Mesenchymal stem cell (in vitro differentiated cells and primary cell): Measurements from ENCODE around the gene ABHD12B.
"Not testable (repeated sequence)": the region's sequence is repeated elsewhere in the genome, so short reads cannot be mapped to it uniquely, and the experiment has no call there.

Experiments
- DNase-seq: peaks from one replicate; pipeline ENCODE4 v3.0.0-alpha.2; 2013
- H2AFZ ChIP-seq: one replicate; pipeline ENCODE4 v1.6.1; 2013; ENCODE audit warnings: low read depth, mild to moderate bottlenecking, control low read depth, inconsistent platforms, low read length, moderate library complexity
- H2AK5ac ChIP-seq: 2 replicates; pipeline ENCODE4 v1.6.1; 2013; ENCODE audit warnings: low read length, moderate library complexity, mild to moderate bottlenecking, inconsistent platforms; ENCODE audit not compliant: severe bottlenecking
- H2BK120ac ChIP-seq: one replicate; pipeline ENCODE4 v1.6.1; 2013; ENCODE audit warnings: low read depth, mild to moderate bottlenecking, inconsistent platforms, low read length, moderate library complexity
- H2BK12ac ChIP-seq, 2 experiments: one replicate each; pipeline ENCODE4 v1.6.1; 2013; ENCODE audit warnings: inconsistent platforms in 2 of 2, low read length in 2 of 2, mild to moderate bottlenecking in 2 of 2, moderate library complexity in 2 of 2, control low read depth in 1 of 2
- H2BK15ac ChIP-seq: one replicate; pipeline ENCODE4 v1.6.1; 2013; ENCODE audit warnings: mild to moderate bottlenecking, low read depth, inconsistent platforms; ENCODE audit not compliant: poor library complexity, severe bottlenecking
- H2BK5ac ChIP-seq: 2 replicates; pipeline ENCODE4 v1.6.1; 2013; ENCODE audit warnings: low read depth, mild to moderate bottlenecking, low read length, control low read depth, inconsistent platforms; ENCODE audit not compliant: poor library complexity, severe bottlenecking
- H3K14ac ChIP-seq, 2 experiments: one replicate each; pipeline ENCODE4 v1.6.1; 2013; ENCODE audit warnings: inconsistent platforms in 2 of 2, low read length in 2 of 2, control low read depth in 1 of 2, mild to moderate bottlenecking in 1 of 2, moderate library complexity in 1 of 2
- H3K18ac ChIP-seq, 2 experiments: one replicate each; pipeline ENCODE4 v1.6.1; 2013; ENCODE audit warnings: inconsistent platforms in 2 of 2, low read length in 2 of 2, control low read depth in 1 of 2, low read depth in 1 of 2, mild to moderate bottlenecking in 1 of 2
- H3K23ac ChIP-seq, 2 experiments: one replicate each; pipeline ENCODE4 v1.6.1; 2013; ENCODE audit warnings: inconsistent platforms in 2 of 2, low read length in 2 of 2, mild to moderate bottlenecking in 2 of 2, moderate library complexity in 2 of 2, control low read depth in 1 of 2
- H3K27ac ChIP-seq: 2 replicates; pipeline ENCODE4 v1.5.1; 2013; ENCODE audit warnings: mild to moderate bottlenecking, moderate library complexity, low read length, control low read depth, inconsistent platforms; ENCODE audit not compliant: poor library complexity, severe bottlenecking
- H3K27me3 ChIP-seq, 2 experiments: 2 replicates each; pipeline versions ENCODE4 v1.6.1 to v1.7.0; 2013; ENCODE audit warnings: low read length in 2 of 2, mild to moderate bottlenecking in 2 of 2, moderate library complexity in 2 of 2, control low read depth in 1 of 2, inconsistent platforms in 1 of 2; ENCODE audit not compliant: control insufficient read depth in 1 of 2, insufficient read depth in 1 of 2
- H3K36me3 ChIP-seq, 2 experiments: 2 replicates each; pipeline versions ENCODE4 v1.6.1 to v1.7.0; 2013; ENCODE audit warnings: low read length in 2 of 2, control low read depth in 1 of 2, inconsistent platforms in 1 of 2, low read depth in 1 of 2, mild to moderate bottlenecking in 1 of 2; ENCODE audit not compliant: insufficient read depth in 2 of 2, control insufficient read depth in 1 of 2
- H3K4ac ChIP-seq, 2 experiments: one replicate each; pipeline ENCODE4 v1.6.1; 2013; ENCODE audit warnings: inconsistent platforms in 2 of 2, low read length in 2 of 2, mild to moderate bottlenecking in 2 of 2, moderate library complexity in 2 of 2, control low read depth in 1 of 2, low read depth in 1 of 2
- H3K4me1 ChIP-seq: 2 replicates; pipeline ENCODE4 v1.6.1; 2013; ENCODE audit warnings: low read depth, low read length, control low read depth; ENCODE audit not compliant: control insufficient read depth, insufficient read depth
- H3K4me2 ChIP-seq: 2 replicates; pipeline ENCODE4 v1.6.1; 2013; ENCODE audit warnings: low read length, mild to moderate bottlenecking, inconsistent platforms; ENCODE audit not compliant: poor library complexity, severe bottlenecking
- H3K4me3 ChIP-seq, 2 experiments: 2 replicates each; pipeline versions ENCODE4 v1.5.1 to v1.7.0; 2013; ENCODE audit warnings: low read length in 2 of 2, mild to moderate bottlenecking in 2 of 2, control low read depth in 1 of 2, low read depth in 1 of 2; ENCODE audit not compliant: insufficient read depth in 1 of 2
- H3K79me1 ChIP-seq: replicated peaks from 2 replicates; pipeline ENCODE4 v1.6.1; 2013; ENCODE audit warnings: mild to moderate bottlenecking, control low read depth, low read length, inconsistent platforms; ENCODE audit not compliant: poor library complexity, severe bottlenecking
- H3K9ac ChIP-seq: 2 replicates; pipeline ENCODE4 v1.7.0; 2013; ENCODE audit warnings: mild to moderate bottlenecking, low read length, moderate library complexity
- H3K9me3 ChIP-seq: 2 replicates; pipeline ENCODE4 v1.7.0; 2013; ENCODE audit warnings: mild to moderate bottlenecking, low read length; ENCODE audit not compliant: control insufficient read depth
- H4K8ac ChIP-seq: one replicate; pipeline ENCODE4 v1.6.1; 2013; ENCODE audit warnings: inconsistent platforms, mild to moderate bottlenecking, low read length, moderate library complexity
- H4K91ac ChIP-seq: one replicate; pipeline ENCODE4 v1.6.1; 2013; ENCODE audit warnings: mild to moderate bottlenecking, low read length, inconsistent platforms
- WGBS: methylation state at CpG from one replicate; pipeline ENCODE4 v1.1.7; 2013; ENCODE audit warnings: mixed read lengths; 5-methylcytosine and 5-hydroxymethylcytosine counted together

ABHD12B gene

GRCh38 chr14:50917449-50917848 lies 45.6 kb downstream of the ABHD12B start:
- WGBS: 94% methylated on average over 6 of the region's 6 CpGs
- H2AK5ac ChIP-seq: no peak overlapping the region
- H3K27me3 ChIP-seq: no peaks in the 10 kb centered on the region
- no peak overlapping the region for H3K4ac ChIP-seq
- H3K9ac ChIP-seq: no peak overlapping the region
- H3K18ac ChIP-seq: no peak overlapping the region
- DNase-seq: no peak
- no peak overlapping the region for H3K14ac ChIP-seq
- H2BK120ac ChIP-seq: no peak overlapping the region
- H2AFZ ChIP-seq: no peak overlapping the region
- no peak overlapping the region for H2BK5ac ChIP-seq
- H3K23ac ChIP-seq: no peak overlapping the region
- no peak overlapping the region for H3K4me3 ChIP-seq
- no peaks in the 10 kb centered on the region for H3K79me1 ChIP-seq
- H3K27ac ChIP-seq: no peak overlapping the region
- H4K91ac ChIP-seq: no peak overlapping the region
- H3K4me2 ChIP-seq: no peak overlapping the region
- H2BK12ac ChIP-seq: no peak overlapping the region
- no peak overlapping the region for H4K8ac ChIP-seq
- H3K36me3 ChIP-seq: peaks cover 31 to 49% of the 10 kb centered on the region in 2 experiments
- H3K4me1 ChIP-seq: peaks cover 5% of the 10 kb centered on the region
- H3K9me3 ChIP-seq: no peaks in the 10 kb centered on the region
- no peak overlapping the region for H2BK15ac ChIP-seq

DNA sequence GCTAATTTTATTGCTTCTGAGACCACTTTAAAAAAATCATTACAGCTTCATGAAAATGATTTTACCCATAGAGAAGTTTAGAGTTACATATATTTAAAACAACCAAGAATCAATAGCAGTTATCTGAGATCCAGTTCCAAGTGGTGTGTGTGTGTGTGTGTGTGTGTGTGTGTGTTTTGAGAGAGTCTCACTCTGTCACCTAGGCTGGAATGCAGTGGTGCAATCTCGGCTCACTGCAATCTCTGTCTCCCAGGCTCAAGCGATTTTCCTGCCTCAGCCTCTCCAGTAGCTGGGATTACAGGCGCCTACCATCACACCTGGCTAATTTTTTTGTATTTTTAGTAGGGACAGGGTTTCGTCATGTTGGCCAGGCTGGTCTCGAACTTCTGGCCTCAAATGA lies 47.7 kb downstream of the ABHD12B start:
- H4K91ac ChIP-seq, H3K18ac ChIP-seq, H3K27ac ChIP-seq, H2BK5ac ChIP-seq, H2BK15ac ChIP-seq, H3K4ac ChIP-seq, H2BK120ac ChIP-seq, H2BK12ac ChIP-seq, H3K14ac ChIP-seq, H3K27me3 ChIP-seq, H3K79me1 ChIP-seq, H3K9me3 ChIP-seq, DNase-seq, H3K4me2 ChIP-seq, H3K4me3 ChIP-seq, H3K9ac ChIP-seq, H2AFZ ChIP-seq, H3K23ac ChIP-seq, H3K4me1 ChIP-seq, H2AK5ac ChIP-seq, H4K8ac ChIP-seq: not testable (repeated sequence)
- peaks cover 26 to 55% of the 10 kb centered on the region in 2 experiments for H3K36me3 ChIP-seq
- 97% methylated on average over 5 of the region's 5 CpGs for WGBS

- Histone ChIP-seq H2BK12ac (peak overlapping the region in 1 of 2 experiments; percentile 42), H3K14ac (no peak overlapping the region), H3K9me3 (no peaks in the 10 kb centered on the region), H2AFZ (no peak overlapping the region), H2BK5ac (peak overlapping the region; percentile 85), H2BK15ac (peak overlapping the region; percentile 20), H3K27me3 (no peaks in the 10 kb centered on the region), H3K23ac (no peak overlapping the region), H2AK5ac (peak overlapping the region; percentile 50), H4K8ac (peak overlapping the region; percentile 31), H3K4me2 (peak overlapping the region; percentile 44), H3K18ac (peak overlapping the region in 1 of 2 experiments; percentile 72), H3K4me1 (peaks cover 5% of the 10 kb centered on the region), H3K36me3 (peaks cover 21 to 53% of the 10 kb centered on the region in 2 experiments), H4K91ac (peak overlapping the region; percentile 40), H3K9ac (peak overlapping the region; percentile 68), H3K4me3 (no peak overlapping the region), H3K27ac (peak overlapping the region; percentile 95), H2BK120ac (peak overlapping the region; percentile 37), H3K79me1 (peaks cover under 1% of the 10 kb centered on the region), H3K4ac (no peak overlapping the region)
- peak; percentile 77 for DNase-seq
- WGBS: 70% methylated on average over 9 of the region's 9 CpGs
These were observed 48.8 kb downstream of the ABHD12B start for GRCh38 chr14:50920482-50921230.

- no peak overlapping the region for H3K27ac ChIP-seq
- H2BK12ac ChIP-seq: no peak overlapping the region
- no peak overlapping the region for H3K23ac ChIP-seq
- no peak overlapping the region for H3K18ac ChIP-seq
- H2BK120ac ChIP-seq: no peak overlapping the region
- H2AK5ac ChIP-seq: no peak overlapping the region
- H3K4me3 ChIP-seq: no peak overlapping the region
- no peak overlapping the region for H2BK5ac ChIP-seq
- H3K27me3 ChIP-seq: no peaks in the 10 kb centered on the region
- H3K36me3 ChIP-seq: peaks cover 9 to 40% of the 10 kb centered on the region in 2 experiments
- no peak overlapping the region for H2BK15ac ChIP-seq
- no peak overlapping the region for H3K4ac ChIP-seq
- no peak overlapping the region for H3K9ac ChIP-seq
- 97% methylated on average over 2 of the region's 2 CpGs for WGBS
- no peak overlapping the region for H2AFZ ChIP-seq
- no peak overlapping the region for H4K91ac ChIP-seq
- DNase-seq: no peak
- H3K4me1 ChIP-seq: peaks cover 2% of the 10 kb centered on the region
- H3K9me3 ChIP-seq: no peaks in the 10 kb centered on the region
- H3K4me2 ChIP-seq: no peak overlapping the region
- peaks cover 2% of the 10 kb centered on the region for H3K79me1 ChIP-seq
- H3K14ac ChIP-seq: no peak overlapping the region
- no peak overlapping the region for H4K8ac ChIP-seq
These were observed 51.0 kb downstream of the ABHD12B start for GRCh38 chr14:50922803-50923202.
